ENCODE data around the gene CAMKMT.

Gene CAMKMT

GRCh38 chr2:44623622-44624351 is 262.0 kb downstream of the CAMKMT start:
- DNase-seq (ENCODE audit: low read depth), result no peak
- TF ChIP-seq CTCF (IDR thresholded peaks at IDR 0.05; ENCODE audit: low read depth, low read length, missing control alignments), result no peak

GRCh38 chr2:44628297-44628696 is 266.6 kb downstream of the CAMKMT start:
- no peak for TF ChIP-seq CTCF (IDR thresholded peaks at IDR 0.05; ENCODE audit: low read depth, low read length, missing control alignments)
- H3K4me3 ChIP-seq (ENCODE audit: low read depth, low read length), result no peak overlapping the region
- no peak for DNase-seq (ENCODE audit: low read depth)

More at GRCh38 chr2:44623622-44624351, 262.0 kb downstream of the CAMKMT start:
- no peak overlapping the region for H3K4me3 ChIP-seq (ENCODE audit: low read depth, low read length)

- H3K4me3 ChIP-seq (ENCODE audit: low read depth, low read length), result no peak overlapping the region
- TF ChIP-seq CTCF (IDR thresholded peaks at IDR 0.05; ENCODE audit: low read depth, low read length, missing control alignments), result no peak
- DNase-seq (ENCODE audit: low read depth), result no peak
These were observed 271.4 kb downstream of the CAMKMT start for GRCh38 chr2:44632931-44633689.

GRCh38 chr2:44635725-44636124 is 274.0 kb downstream of the CAMKMT start:
- TF ChIP-seq CTCF (IDR thresholded peaks at IDR 0.05; ENCODE audit: low read depth, low read length, missing control alignments), result no peak
- no peak for DNase-seq (ENCODE audit: low read depth)
- no peak overlapping the region for H3K4me3 ChIP-seq (ENCODE audit: low read depth, low read length)

GRCh38 chr2:44638649-44639048 is 276.9 kb downstream of the CAMKMT start:
- no peak for DNase-seq (ENCODE audit: low read depth)
- H3K4me3 ChIP-seq (ENCODE audit: low read depth, low read length), result no peak overlapping the region
- no peak for TF ChIP-seq CTCF (IDR thresholded peaks at IDR 0.05; ENCODE audit: low read depth, low read length, missing control alignments)

- DNase-seq (ENCODE audit: low read depth), result no peak
- TF ChIP-seq CTCF (IDR thresholded peaks at IDR 0.05; ENCODE audit: low read depth, low read length, missing control alignments), result no peak
- H3K4me3 ChIP-seq (ENCODE audit: low read depth, low read length), result no peak overlapping the region
These were observed 277.7 kb downstream of the CAMKMT start for GRCh38 chr2:44639399-44639798.

Data from GM12864 (cell line).